HepG2 (cell line): ENCODE measurements around the gene DDX49. TPM values are rescaled to one million over a fixed set of nuclear protein-coding genes. Genes with fewer than 3 reads are reported as not detected.

Experiments used
- ATF7-NPFF ChIP-seq: sonication (generic); formaldehyde crosslinking; IDR thresholded peaks from 2 replicates; pipeline ENCODE4 v1.8.1; 2023; ENCODE audit warnings: mild to moderate bottlenecking, low read depth, missing genetic modification reagents, moderate library complexity
- DBP ChIP-seq: sonication (generic); formaldehyde crosslinking; IDR thresholded peaks from 2 replicates; pipeline ENCODE4 v1.4.0; 2020; ENCODE audit warnings: missing genetic modification reagents; ENCODE audit errors: not compliant biosample characterization
- JUNB ChIP-seq: sonication (generic); formaldehyde crosslinking; IDR thresholded peaks from 2 replicates; pipeline ENCODE4 v1.8.0; 2022; ENCODE audit warnings: missing genetic modification reagents, mild to moderate bottlenecking, borderline replicate concordance
- NFIB ChIP-seq: sonication (generic); formaldehyde crosslinking; IDR thresholded peaks from 2 replicates; pipeline ENCODE4 v1.9.0; 2021; ENCODE audit warnings: missing genetic modification reagents, mild to moderate bottlenecking, borderline replicate concordance
- SKIL ChIP-seq: sonication (generic); formaldehyde crosslinking; IDR thresholded peaks from 2 replicates; pipeline ENCODE4 v1.8.0; 2022; ENCODE audit warnings: missing genetic modification reagents, mild to moderate bottlenecking, moderate library complexity, borderline replicate concordance
- TFDP2 ChIP-seq: sonication (generic); formaldehyde crosslinking; IDR thresholded peaks from 2 replicates; pipeline ENCODE4 v1.4.0; 2020; ENCODE audit warnings: missing genetic modification reagents
- THRA ChIP-seq: sonication (generic); formaldehyde crosslinking; IDR thresholded peaks from 2 replicates; pipeline ENCODE4 v1.4.0; 2020; ENCODE audit warnings: missing genetic modification reagents, borderline replicate concordance
- ZBED4 ChIP-seq: sonication (generic); formaldehyde crosslinking; IDR thresholded peaks from 2 replicates; pipeline ENCODE4 v1.4.0; 2020; ENCODE audit warnings: missing genetic modification reagents, borderline replicate concordance
- ZBTB1 ChIP-seq: sonication (generic); formaldehyde crosslinking; IDR thresholded peaks from 2 replicates; pipeline ENCODE4 v1.4.0; 2020; ENCODE audit warnings: missing genetic modification reagents, borderline replicate concordance
- ZBTB33 ChIP-seq: sonication (generic); formaldehyde crosslinking; IDR thresholded peaks from 2 replicates; pipeline ENCODE4 v1.4.0; 2020; ENCODE audit warnings: missing genetic modification reagents
- ZNF235 ChIP-seq: sonication (generic); formaldehyde crosslinking; IDR thresholded peaks from 2 replicates; pipeline ENCODE4 v1.8.1; 2023; ENCODE audit warnings: mild to moderate bottlenecking, missing genetic modification reagents, borderline replicate concordance
- ZNF44 ChIP-seq: sonication (generic); formaldehyde crosslinking; IDR thresholded peaks from 2 replicates; pipeline ENCODE4 v1.5.1; 2020; ENCODE audit warnings: mild to moderate bottlenecking, missing genetic modification reagents
- ZNF747 ChIP-seq: sonication (generic); formaldehyde crosslinking; IDR thresholded peaks from 2 replicates; pipeline ENCODE4 v1.8.1; 2023; ENCODE audit warnings: missing genetic modification reagents, mild to moderate bottlenecking, borderline replicate concordance
- ZSCAN31 ChIP-seq: sonication (generic); formaldehyde crosslinking; IDR thresholded peaks from 2 replicates; pipeline ENCODE4 v1.5.0; 2020; ENCODE audit warnings: low read depth, mild to moderate bottlenecking, missing genetic modification reagents
- polyA plus RNA-seq, 8 experiments: library from polyadenylated mRNA; depleted of rRNA in 3 of 8; stranded (reverse) in 7 of 8; unstranded in 1 of 8; fragments of >200 nt; fragmentation: Illumina TruSeq in 4 of 8; extraction: Trizol in 4 of 8; gene quantifications; 2 replicates each; pipeline versions ENCODE4 v1.2.1 to v1.2.3, GENCODE V29; 2011 to 2016; ENCODE audit warnings: low read depth in 4 of 8, missing spikeins in 1 of 8, mixed read lengths in 1 of 8; ENCODE audit not compliant: insufficient read depth in 1 of 8
- total RNA-seq, 5 experiments: library from RNA; depleted of rRNA; stranded (reverse); fragments of >200 nt; fragmentation: Illumina TruSeq; extraction: Trizol; gene quantifications; 2 replicates each; pipeline ENCODE4 v1.2.3, GENCODE V29; 2016; ENCODE audit warnings: low read depth in 1 of 5

The DDX49 gene
- total and polyA plus RNA-seq, 2 of the 13 experiments (the other 11 are each of a cell fraction or from before 2014, with no cell fraction given), result 27.0 to 46.2 TPM

- TF ChIP-seq SKIL (CRISPR knock-in tag), result no peak
- peak; percentile 84 for TF ChIP-seq ZSCAN31
- no peak for TF ChIP-seq ZNF44 (CRISPR knock-in tag)
- TF ChIP-seq ATF7-NPFF, result no peak
- TF ChIP-seq ZBTB1 (CRISPR knock-in tag), result peak; percentile 34; the same call in 1 of the 2 replicates
- no peak for TF ChIP-seq DBP (CRISPR knock-in tag)
- TF ChIP-seq NFIB (CRISPR knock-in tag), result no peak
- no peak for TF ChIP-seq ZBTB33 (CRISPR knock-in tag)
- TF ChIP-seq ZBED4, result no peak; the same call in 1 of the 2 replicates
- no peak; the same call in 1 of the 2 replicates for TF ChIP-seq THRA (CRISPR knock-in tag)
- TF ChIP-seq TFDP2 (CRISPR knock-in tag), result peak; percentile 16; the same call in 1 of the 2 replicates
- TF ChIP-seq JUNB, result no peak
- 0 out of 2 replicates have a peak, but pooled peaks have one; percentile 10 for TF ChIP-seq ZNF235 (CRISPR knock-in tag)
- TF ChIP-seq ZNF747, result peak; percentile 66; the same call in 1 of the 2 replicates
Measured at GRCh38 chr19:18919086-18919899, at the start of gene DDX49, which contains the start of gene COPE (continued).
